Measurements from ENCODE around the gene SNRPE.
A peak's percentile ranks its signal among the peaks of the same experiment; 100 is the strongest.

Gene SNRPE

GRCh38 chr1:203861379-203862184 lies at the start of gene SNRPE:
TSS of gene SNRPE (plus strand) at chr1:203861599. CDS start at chr1:203861660, 61 bp downstream.
- Histone ChIP-seq H4K20me1 (ENCODE audit: insufficient read depth, low read length) (no peaks in the 10 kb centered on the region), H3K9me3 (replicated peaks; ENCODE audit: insufficient read depth, low read length) (no peaks in the 10 kb centered on the region), H3K27me3 (replicated peaks; ENCODE audit: insufficient read depth, low read length) (no peaks in the 10 kb centered on the region), H3K4me3 (ENCODE audit: low read length) (peak within 1 kb of the TSS; percentile 96), H3F3A (ENCODE audit: insufficient read depth, low read length) (peaks cover 5% of the 10 kb centered on the region; the same call in 1 of the 2 replicates), H3K27ac (ENCODE audit: low read length) (peak within 1 kb of the TSS; percentile 62), H3K9me2 (replicated peaks; ENCODE audit: insufficient read depth, low read length) (no peaks in the 10 kb centered on the region), H3K36me3 (replicated peaks; ENCODE audit: insufficient read depth, low read length) (peaks cover 24% of the 10 kb centered on the region), H3K4me1 (ENCODE audit: low read length) (peaks cover 11% of the 10 kb centered on the region), H3K4me2 (ENCODE audit: low read depth, low read length) (peak within 1 kb of the TSS; percentile 81), H3K9ac (ENCODE audit: low read length) (peak within 1 kb of the TSS; percentile 87), H3K79me2 (ENCODE audit: low read length) (peaks cover 39% of the 10 kb centered on the region), H2AFZ (ENCODE audit: low read length) (peak within 1 kb of the TSS; percentile 87)
- peak; percentile 100 for DNase-seq
- TF ChIP-seq EZH2 (optimal IDR thresholded peaks at IDR 0.05; ENCODE audit: low read depth, low read length) = no peak
- peak; percentile 92 for TF ChIP-seq CTCF (IDR thresholded peaks at IDR 0.05; ENCODE audit: low read length)
- no peak for TF ChIP-seq EZH2phosphoT487 (IDR thresholded peaks at IDR 0.05; ENCODE audit: low read length)

- no peak overlapping the region for H3K27ac ChIP-seq (ENCODE audit: low read length)
- H3K27me3 ChIP-seq (replicated peaks; ENCODE audit: insufficient read depth, low read length) = no peaks in the 10 kb centered on the region
- no peak overlapping the region for H2AFZ ChIP-seq (ENCODE audit: low read length)
- DNase-seq = no peak
- H3K79me2 ChIP-seq (ENCODE audit: low read length) = peaks cover 81% of the 10 kb centered on the region
- no peaks in the 10 kb centered on the region for H3K9me3 ChIP-seq (replicated peaks; ENCODE audit: insufficient read depth, low read length)
- peaks cover 3% of the 10 kb centered on the region; the same call in 1 of the 2 replicates for H3K36me3 ChIP-seq (replicated peaks; ENCODE audit: insufficient read depth, low read length)
- no peak overlapping the region for H3K4me2 ChIP-seq (ENCODE audit: low read depth, low read length)
- H3K9ac ChIP-seq (ENCODE audit: low read length) = no peak overlapping the region
- H3K4me3 ChIP-seq (ENCODE audit: low read length) = no peak overlapping the region
- TF ChIP-seq CTCF (IDR thresholded peaks at IDR 0.05; ENCODE audit: low read length) (no peak), EZH2 (optimal IDR thresholded peaks at IDR 0.05; ENCODE audit: low read depth, low read length) (no peak), EZH2phosphoT487 (IDR thresholded peaks at IDR 0.05; ENCODE audit: low read length) (no peak)
- H3K4me1 ChIP-seq (ENCODE audit: low read length) = peaks cover 24% of the 10 kb centered on the region
- no peaks in the 10 kb centered on the region for H3K9me2 ChIP-seq (replicated peaks; ENCODE audit: insufficient read depth, low read length)
- no peaks in the 10 kb centered on the region for H4K20me1 ChIP-seq (ENCODE audit: insufficient read depth, low read length)
- H3F3A ChIP-seq (ENCODE audit: insufficient read depth, low read length) = peaks cover 27% of the 10 kb centered on the region
Measured at GRCh38 chr1:203813581-203814341, 47.6 kb upstream of the SNRPE start.

- peak; percentile 93 for DNase-seq
- Histone ChIP-seq H3K4me1 (ENCODE audit: low read length) (peaks cover 24% of the 10 kb centered on the region), H3K9ac (ENCODE audit: low read length) (peak overlapping the region; percentile 61), H3K4me3 (ENCODE audit: low read length) (peak overlapping the region; percentile 15; the same call in 1 of the 2 replicates), H3K79me2 (ENCODE audit: low read length) (peaks cover 84% of the 10 kb centered on the region), H3F3A (ENCODE audit: insufficient read depth, low read length) (peaks cover 27% of the 10 kb centered on the region), H3K27ac (ENCODE audit: low read length) (peak overlapping the region; percentile 93), H4K20me1 (ENCODE audit: insufficient read depth, low read length) (no peaks in the 10 kb centered on the region), H3K4me2 (ENCODE audit: low read depth, low read length) (peak overlapping the region; percentile 55), H3K36me3 (replicated peaks; ENCODE audit: insufficient read depth, low read length) (peaks cover 12% of the 10 kb centered on the region), H3K27me3 (replicated peaks; ENCODE audit: insufficient read depth, low read length) (no peaks in the 10 kb centered on the region), H3K9me3 (replicated peaks; ENCODE audit: insufficient read depth, low read length) (no peaks in the 10 kb centered on the region), H3K9me2 (replicated peaks; ENCODE audit: insufficient read depth, low read length) (no peaks in the 10 kb centered on the region), H2AFZ (ENCODE audit: low read length) (no peak overlapping the region)
- no peak for TF ChIP-seq CTCF (IDR thresholded peaks at IDR 0.05; ENCODE audit: low read length)
- TF ChIP-seq EZH2 (optimal IDR thresholded peaks at IDR 0.05; ENCODE audit: low read depth, low read length) = no peak
- TF ChIP-seq EZH2phosphoT487 (IDR thresholded peaks at IDR 0.05; ENCODE audit: low read length) = no peak
Measured at GRCh38 chr1:203818399-203818798, 43.0 kb upstream of the SNRPE start.

Measured in MM.1S (cell line).